Suprapubic skin (tissue), 4 donors: ENCODE measurements around the gene GRIN3B. TPM values are rescaled to one million over a fixed set of nuclear protein-coding genes. Genes with fewer than 3 reads are reported as not detected.

Experiments
- DNase-seq, 2 donors: peaks; one replicate each; pipeline ENCODE4 v3.0.0-alpha.2; 2019; ENCODE audit warnings: low spot score in 2 of 2
- H3K27ac ChIP-seq: fragments of 200-600 bp; sonication (generic); one replicate; pipeline ENCODE4 v1.5.1; 2019
- H3K27me3 ChIP-seq: fragments of 200-600 bp; sonication (generic); one replicate; pipeline ENCODE4 v1.5.1; 2019
- H3K36me3 ChIP-seq: fragments of 200-600 bp; sonication (generic); one replicate; pipeline ENCODE4 v1.5.1; 2019
- H3K4me1 ChIP-seq: fragments of 200-600 bp; sonication (generic); one replicate; pipeline ENCODE4 v1.5.1; 2019
- H3K4me3 ChIP-seq: fragments of 200-600 bp; sonication (generic); one replicate; pipeline ENCODE4 v1.5.1; 2019; ENCODE audit warnings: mild to moderate bottlenecking
- H3K9me3 ChIP-seq: fragments of 200-600 bp; sonication (generic); one replicate; pipeline ENCODE4 v1.5.1; 2019
- EP300 ChIP-seq: sonication (generic); formaldehyde crosslinking; IDR thresholded peaks from one replicate; pipeline ENCODE4 v1.6.1; 2017; ENCODE audit warnings: antibody characterized with exemption
- POLR2A ChIP-seq, 2 donors: fragments of 450-650 bp; IDR thresholded peaks; one replicate each; pipeline ENCODE4 v1.6.1; 2017; ENCODE audit warnings: antibody characterized with exemption in 2 of 2, mild to moderate bottlenecking in 2 of 2, moderate library complexity in 2 of 2
- POLR2AphosphoS5 ChIP-seq, 3 donors: sonication (generic); formaldehyde crosslinking; IDR thresholded peaks; one replicate each; pipeline ENCODE4 v1.6.1; 2017; ENCODE audit warnings: antibody characterized with exemption in 3 of 3
- WGBS: methylation state at CpG from one replicate; pipeline ENCODE4 v1.1.5; 2018; 5-methylcytosine and 5-hydroxymethylcytosine counted together
- total RNA-seq, 4 donors: library from RNA; depleted of rRNA; stranded (reverse); fragments of >200 nt; gene quantifications; one replicate each; pipeline ENCODE4 v1.1.0, GENCODE V29; 2016
- TF ChIP-seq, protein P1 (sequence below), 2 donors: fragments of 200-600 bp in 1 of 2; fragments of 450-650 bp in 1 of 2; sonication (generic) in 1 of 2; IDR thresholded peaks; one replicate each; pipeline ENCODE4 v1.5.1; 2016 to 2019; ENCODE audit warnings: antibody characterized with exemption in 2 of 2, mild to moderate bottlenecking in 1 of 2, moderate library complexity in 1 of 2

The GRIN3B gene
- total RNA-seq, 4 donors from 2014 or later, result 0.13 to 1.1 TPM; not detected in 2

DNA sequence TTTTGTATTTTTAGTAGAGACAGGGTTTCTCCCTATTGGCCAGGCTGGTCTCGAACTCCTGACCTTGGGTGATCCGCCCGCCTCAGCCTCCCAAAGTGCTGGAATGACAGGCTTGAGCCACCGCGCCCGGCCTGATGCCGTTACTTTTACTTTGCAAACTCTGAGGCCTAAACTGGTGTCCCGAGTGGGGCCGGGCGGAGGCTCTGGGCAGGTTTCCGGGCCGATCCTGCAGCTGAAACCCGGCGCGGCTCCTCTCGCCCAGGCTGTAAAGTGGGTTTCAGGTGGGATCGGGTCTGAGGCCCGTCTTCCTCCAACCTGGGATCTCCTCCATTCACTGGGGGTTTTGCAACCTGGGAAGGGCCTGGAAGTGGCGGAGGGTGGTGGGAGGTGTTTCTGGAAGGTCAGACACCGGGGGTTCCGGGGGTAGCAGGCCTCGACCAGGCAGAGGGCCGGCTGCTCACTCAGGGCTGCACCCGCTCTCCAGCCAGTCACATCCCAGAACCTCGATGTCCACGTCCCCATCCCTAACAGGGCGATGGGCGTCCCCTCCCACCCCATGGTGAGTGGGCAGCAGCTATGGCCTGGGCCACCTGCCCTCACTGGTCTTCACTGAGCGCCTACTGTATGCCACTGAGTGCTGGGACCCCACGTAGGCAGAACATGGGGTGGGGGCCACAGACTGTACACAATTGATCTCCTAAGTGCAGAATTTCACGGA is 37.4 kb upstream of the GRIN3B start:
- no peak overlapping the region for H3K27ac ChIP-seq
- no peaks in the 10 kb centered on the region for H3K9me3 ChIP-seq
- WGBS, result 92% methylated on average over 15 of the region's 31 CpGs
- no peak overlapping the region for H3K4me3 ChIP-seq
- TF ChIP-seq POLR2AphosphoS5 (IDR thresholded peaks at IDR 0.05) (no peak), POLR2A (IDR thresholded peaks at IDR 0.05) (no peak), EP300 (no peak)
- TF ChIP-seq, protein P1, sequence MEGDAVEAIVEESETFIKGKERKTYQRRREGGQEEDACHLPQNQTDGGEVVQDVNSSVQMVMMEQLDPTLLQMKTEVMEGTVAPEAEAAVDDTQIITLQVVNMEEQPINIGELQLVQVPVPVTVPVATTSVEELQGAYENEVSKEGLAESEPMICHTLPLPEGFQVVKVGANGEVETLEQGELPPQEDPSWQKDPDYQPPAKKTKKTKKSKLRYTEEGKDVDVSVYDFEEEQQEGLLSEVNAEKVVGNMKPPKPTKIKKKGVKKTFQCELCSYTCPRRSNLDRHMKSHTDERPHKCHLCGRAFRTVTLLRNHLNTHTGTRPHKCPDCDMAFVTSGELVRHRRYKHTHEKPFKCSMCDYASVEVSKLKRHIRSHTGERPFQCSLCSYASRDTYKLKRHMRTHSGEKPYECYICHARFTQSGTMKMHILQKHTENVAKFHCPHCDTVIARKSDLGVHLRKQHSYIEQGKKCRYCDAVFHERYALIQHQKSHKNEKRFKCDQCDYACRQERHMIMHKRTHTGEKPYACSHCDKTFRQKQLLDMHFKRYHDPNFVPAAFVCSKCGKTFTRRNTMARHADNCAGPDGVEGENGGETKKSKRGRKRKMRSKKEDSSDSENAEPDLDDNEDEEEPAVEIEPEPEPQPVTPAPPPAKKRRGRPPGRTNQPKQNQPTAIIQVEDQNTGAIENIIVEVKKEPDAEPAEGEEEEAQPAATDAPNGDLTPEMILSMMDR (IDR thresholded peaks at IDR 0.05), result no peak
- peaks cover 23% of the 10 kb centered on the region for H3K36me3 ChIP-seq
- no peak for DNase-seq
- H3K27me3 ChIP-seq, result no peaks in the 10 kb centered on the region
- H3K4me1 ChIP-seq, result peaks cover 5% of the 10 kb centered on the region

DNA sequence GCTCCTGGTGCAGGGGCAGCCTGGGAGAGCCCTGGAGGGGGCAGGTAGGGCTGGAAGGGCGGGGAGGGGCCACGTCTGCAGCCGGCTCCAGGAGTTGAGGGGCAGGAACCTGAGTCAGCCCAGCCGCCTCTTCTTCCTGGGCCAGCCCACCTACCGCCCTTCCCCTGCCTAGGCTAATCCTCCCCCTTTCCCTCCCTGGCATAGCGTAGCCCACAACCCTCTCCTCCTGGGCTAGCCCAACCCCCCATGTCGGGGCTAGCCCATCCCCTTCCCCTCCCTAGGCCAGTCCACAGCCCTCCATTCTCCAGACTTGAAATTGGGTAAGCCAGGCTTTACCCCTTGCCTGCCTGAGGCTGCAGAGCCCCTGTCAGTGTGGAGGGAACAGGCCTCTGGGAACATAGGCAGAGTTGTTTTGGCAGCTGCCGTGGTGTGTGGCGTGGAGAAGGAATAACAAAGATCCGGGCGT is 36.7 kb upstream of the GRIN3B start:
- H3K27ac ChIP-seq, result no peak overlapping the region
- H3K4me1 ChIP-seq, result peaks cover 5% of the 10 kb centered on the region
- H3K27me3 ChIP-seq, result no peaks in the 10 kb centered on the region
- no peak overlapping the region for H3K4me3 ChIP-seq
- TF ChIP-seq POLR2A (IDR thresholded peaks at IDR 0.05) (no peak), POLR2AphosphoS5 (IDR thresholded peaks at IDR 0.05) (no peak), EP300 (no peak)
- TF ChIP-seq, protein P1 (IDR thresholded peaks at IDR 0.05), result no peak
- peaks cover 27% of the 10 kb centered on the region for H3K36me3 ChIP-seq
- DNase-seq, result no peak
- H3K9me3 ChIP-seq, result no peaks in the 10 kb centered on the region
- 82% methylated on average over 9 of the region's 11 CpGs for WGBS

DNA sequence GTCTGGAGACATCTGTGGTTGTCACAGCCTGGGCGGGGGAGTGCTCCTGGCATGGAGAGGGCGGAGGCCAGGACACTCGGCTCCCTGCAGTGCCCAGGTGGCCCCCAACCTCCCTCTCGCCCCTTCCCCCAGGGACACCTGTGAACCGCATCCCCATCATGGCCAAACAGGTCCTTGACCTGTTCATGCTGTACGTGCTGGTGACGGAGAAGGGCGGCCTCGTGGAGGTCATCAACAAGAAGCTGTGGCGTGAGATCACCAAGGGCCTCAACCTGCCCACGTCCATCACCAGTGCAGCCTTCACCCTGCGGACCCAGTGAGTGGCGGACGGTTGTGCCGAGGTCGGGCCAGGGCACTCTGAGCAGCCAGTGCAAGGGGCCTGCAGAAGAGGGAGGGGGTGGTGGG is 36.1 kb upstream of the GRIN3B start:
- TF ChIP-seq EP300 (no peak), POLR2AphosphoS5 (IDR thresholded peaks at IDR 0.05) (no peak), POLR2A (IDR thresholded peaks at IDR 0.05) (no peak)
- TF ChIP-seq, protein P1 (IDR thresholded peaks at IDR 0.05), result no peak
- H3K36me3 ChIP-seq, result peaks cover 33% of the 10 kb centered on the region
- no peaks in the 10 kb centered on the region for H3K9me3 ChIP-seq
- peaks cover 2% of the 10 kb centered on the region for H3K4me1 ChIP-seq
- no peak overlapping the region for H3K27ac ChIP-seq
- no CpG with 5 or more reads among the region's 16 CpGs for WGBS
- no peaks in the 10 kb centered on the region for H3K27me3 ChIP-seq
- H3K4me3 ChIP-seq, result no peak overlapping the region
- no peak for DNase-seq

DNA sequence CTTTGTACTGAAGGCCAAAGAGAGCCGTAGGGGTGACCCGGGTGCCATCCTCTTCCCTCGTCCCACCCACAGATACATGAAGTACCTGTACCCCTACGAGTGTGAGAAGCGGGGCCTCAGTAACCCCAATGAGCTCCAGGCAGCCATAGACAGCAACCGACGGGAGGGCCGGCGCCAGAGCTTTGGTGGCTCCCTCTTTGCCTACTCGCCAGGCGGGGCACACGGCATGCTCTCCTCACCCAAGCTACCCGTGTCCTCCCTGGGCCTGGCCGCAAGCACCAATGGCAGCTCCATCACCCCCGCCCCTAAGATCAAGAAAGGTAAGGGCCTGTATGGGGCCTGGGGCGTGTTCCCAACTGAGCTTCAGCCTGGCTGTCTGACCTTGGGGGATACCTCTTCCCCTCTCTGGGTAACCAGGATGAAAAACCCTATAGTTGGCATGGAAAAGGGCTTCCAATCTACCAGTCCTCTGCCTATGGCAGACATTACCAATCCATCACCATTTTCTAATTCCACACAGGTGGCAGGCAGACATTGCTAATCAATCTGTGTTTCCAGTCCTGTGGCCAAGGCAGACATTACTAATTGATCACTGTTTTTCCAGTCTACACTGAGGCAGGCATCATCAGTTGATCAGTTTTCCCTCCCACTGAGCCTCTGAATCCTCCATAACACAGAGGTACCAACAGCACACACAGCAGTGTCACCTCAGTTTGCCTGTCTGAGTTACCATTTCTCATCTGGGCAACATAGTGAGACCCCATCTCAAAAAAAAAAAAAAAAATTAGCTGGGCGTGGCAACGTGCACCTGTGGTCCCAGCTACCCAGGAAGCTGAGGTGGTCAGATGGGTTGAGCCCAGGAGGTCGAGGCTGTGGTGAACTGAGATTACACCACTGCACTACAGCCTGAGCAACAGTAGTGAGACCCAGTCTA is 35.2 kb upstream of the GRIN3B start:
- H3K4me3 ChIP-seq, result no peak overlapping the region
- TF ChIP-seq POLR2A (IDR thresholded peaks at IDR 0.05) (no peak), EP300 (no peak), POLR2AphosphoS5 (IDR thresholded peaks at IDR 0.05) (no peak)
- TF ChIP-seq, protein P1 (IDR thresholded peaks at IDR 0.05), result no peak

More for the DNA sequence above, 35.2 kb upstream of the GRIN3B start:
- no peaks in the 10 kb centered on the region for H3K27me3 ChIP-seq
- H3K36me3 ChIP-seq, result peaks cover 40% of the 10 kb centered on the region
- no peaks in the 10 kb centered on the region for H3K9me3 ChIP-seq
- no peak for DNase-seq
- H3K4me1 ChIP-seq, result no peaks in the 10 kb centered on the region
- H3K27ac ChIP-seq, result no peak overlapping the region
- WGBS, result 97% methylated on average over 16 of the region's 19 CpGs
